ENCODE results near the gene UBE2F. TPM values are rescaled to one million over a fixed set of nuclear protein-coding genes. Genes with fewer than 3 reads are reported as not detected.

Gene UBE2F
- total RNA-seq, 2 experiments from 2014 or later: 96.5 to 99.5 TPM

- ATAC-seq (no peak), DNase-seq (no peak)
- TF ChIP-seq CTCF (IDR thresholded peaks at IDR 0.05): no peak
- Mint-ChIP-seq H3K4me3 (peak overlapping the region; percentile 81), H3K27me3 (peaks cover 16% of the 10 kb centered on the region), H3K36me3 (ENCODE audit: low read depth) (peaks cover 42% of the 10 kb centered on the region), H3K9me3 (peaks cover 2% of the 10 kb centered on the region), H3K4me1 (ENCODE audit: low read depth) (peaks cover 44% of the 10 kb centered on the region), H3K27ac (peak overlapping the region; percentile 86)
- ChIA-PET CTCF (no interaction called here), POLR2A (interaction anchor here (0.6 to 2.0 kb wide), 3 partner anchors 28 to 374 kb away, joined by 4 to 5 read pairs (median 5); no protein-coding TSS in a partner anchor)
- intact Hi-C loops (cut with micrococcal nuclease): no loop called here
Measured at GRCh38 chr2:238060096-238060541, 93.3 kb downstream of the UBE2F start.

GRCh38 chr2:238060542-238061314 lies 93.9 kb downstream of the UBE2F start, which contains the start of gene SCLY:
TSS of gene SCLY (plus strand) at chr2:238061001. CDS start at chr2:238061055, 54 bp downstream.
- no peak for TF ChIP-seq CTCF (IDR thresholded peaks at IDR 0.05)
- Mint-ChIP-seq H3K9me3 (peaks cover 2% of the 10 kb centered on the region), H3K27ac (peak within 1 kb of the TSS; percentile 88), H3K36me3 (ENCODE audit: low read depth) (peaks cover 47% of the 10 kb centered on the region), H3K4me1 (ENCODE audit: low read depth) (peaks cover 46% of the 10 kb centered on the region), H3K4me3 (peak within 1 kb of the TSS; percentile 81), H3K27me3 (peaks cover 14% of the 10 kb centered on the region)
- DNase-seq (peak; percentile 96), ATAC-seq (peak; percentile 98)
- intact Hi-C loops (cut with micrococcal nuclease): no loop called here
- ChIA-PET CTCF (no interaction called here), POLR2A (interaction anchor here (0.9 to 2.0 kb wide), 3 partner anchors 27 to 81 kb away, joined by 3 to 5 read pairs (median 5); no protein-coding TSS in a partner anchor)

DNA sequence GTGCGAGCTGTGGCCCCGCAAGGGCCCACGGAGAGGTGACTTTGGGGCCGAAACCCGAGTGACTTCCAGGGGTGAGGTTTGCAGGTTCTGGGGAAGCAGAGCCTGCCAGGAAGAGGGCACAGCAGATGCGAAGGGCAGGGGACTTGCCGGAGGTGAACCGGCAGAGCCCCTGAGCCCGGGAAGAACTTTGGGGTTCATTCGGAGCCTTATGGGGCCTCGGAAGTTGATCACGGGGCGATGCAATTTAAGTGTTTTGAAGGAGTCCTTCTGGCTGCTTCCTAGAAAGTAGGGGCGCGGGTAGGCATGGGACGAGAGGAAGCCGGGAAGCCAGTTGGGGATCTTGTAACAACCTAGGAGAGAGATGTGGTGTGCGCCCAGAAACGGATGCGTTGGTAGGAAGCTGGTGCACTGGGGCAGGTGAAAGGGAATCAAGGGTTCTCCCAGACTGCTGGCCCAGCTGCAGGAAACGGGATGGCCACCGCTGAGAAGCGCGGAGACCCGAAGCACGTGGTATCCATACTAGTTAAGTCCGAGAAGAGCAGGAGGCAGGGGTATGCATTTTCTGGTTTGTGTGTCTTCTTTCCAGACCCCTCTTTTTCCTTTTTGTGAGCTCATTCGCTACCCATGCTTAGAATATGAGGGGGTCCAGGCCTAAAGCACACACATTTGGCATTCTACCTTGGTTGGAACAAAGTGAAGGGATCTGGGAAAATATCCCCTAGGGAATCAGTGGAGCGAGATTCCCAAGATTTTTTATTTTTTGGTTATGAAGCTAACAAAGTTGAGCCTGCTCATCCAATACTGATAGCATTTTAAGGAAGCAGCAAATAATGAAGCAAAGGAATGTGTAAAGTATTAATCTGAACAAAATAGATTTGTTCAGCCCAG lies 94.7 kb downstream of the UBE2F start:
- ATAC-seq: peak; percentile 5
- DNase-seq: peak; percentile 47
- Mint-ChIP-seq H3K4me3 (peak overlapping the region; percentile 81), H3K4me1 (ENCODE audit: low read depth) (peaks cover 54% of the 10 kb centered on the region), H3K27me3 (peaks cover 7% of the 10 kb centered on the region), H3K27ac (peak overlapping the region; percentile 88), H3K9me3 (peaks cover 9% of the 10 kb centered on the region), H3K36me3 (ENCODE audit: low read depth) (peaks cover 56% of the 10 kb centered on the region)
- POLR2A ChIA-PET: interaction anchor here (0.6 to 2.0 kb wide), 4 partner anchors 27 to 81 kb away, joined by 3 to 5 read pairs (median 4); no protein-coding TSS in a partner anchor
- no peak for TF ChIP-seq CTCF (IDR thresholded peaks at IDR 0.05)
- intact Hi-C loops (cut with micrococcal nuclease): no loop called here
- CTCF ChIA-PET: interaction anchor here (0.9 to 1.3 kb wide), 3 partner anchors 92 to 369 kb away, joined by 3 to 4 read pairs (median 3); no protein-coding TSS in a partner anchor

GRCh38 chr2:238063414-238064189 lies 96.8 kb downstream of the UBE2F start:
- H3K4me3 Mint-ChIP-seq: peak overlapping the region; percentile 81
- ChIA-PET POLR2A (no interaction called here), CTCF (interaction anchor here (0.6 to 1.4 kb wide), 3 partner anchors 22 to 200 kb away, joined by 3 read pairs; no protein-coding TSS in a partner anchor)
- no peaks in the 10 kb centered on the region for H3K27me3 Mint-ChIP-seq
- intact Hi-C loops (cut with micrococcal nuclease): no loop called here
- peaks cover 74% of the 10 kb centered on the region for H3K36me3 Mint-ChIP-seq (ENCODE audit: low read depth)
- H3K4me1 Mint-ChIP-seq (ENCODE audit: low read depth): peaks cover 65% of the 10 kb centered on the region
- TF ChIP-seq CTCF (IDR thresholded peaks at IDR 0.05): no peak
- no peak for ATAC-seq
- no peak for DNase-seq
- H3K9me3 Mint-ChIP-seq: peaks cover 19% of the 10 kb centered on the region
- peak overlapping the region; percentile 21 for H3K27ac Mint-ChIP-seq
